ENCODE results near the gene SUN2. TPM values are rescaled to one million over a fixed set of nuclear protein-coding genes. Genes with fewer than 3 reads are reported as not detected.

Gene SUN2
- total RNA-seq, 1 donor from 2014 or later: 16.2 TPM

DNA sequence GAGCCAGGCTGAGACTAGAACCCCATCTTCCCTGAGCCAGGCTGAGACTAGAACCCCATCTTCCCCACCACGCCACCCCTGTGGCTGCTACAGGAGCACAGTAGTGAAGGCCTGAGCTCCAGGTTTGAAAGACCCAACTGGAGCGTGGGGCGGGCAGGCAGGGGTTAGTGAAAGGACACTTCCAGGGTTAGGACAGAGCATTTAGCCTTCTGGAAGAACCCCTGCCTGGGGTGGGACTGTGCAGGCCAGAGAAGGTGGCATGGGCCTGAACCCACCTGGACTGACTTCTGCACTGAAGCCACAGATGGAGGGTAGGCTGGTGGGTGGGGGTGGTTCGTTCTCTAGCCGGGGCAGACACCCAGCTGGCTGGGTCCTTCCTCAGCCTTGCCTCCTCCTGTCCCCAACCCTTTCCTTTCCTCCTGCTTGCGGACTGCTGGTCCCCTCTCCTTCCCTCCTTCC, 24.1 kb downstream of the SUN2 start:
- Histone ChIP-seq H3K4me2 (no peak overlapping the region), H3F3A (ENCODE audit: low read depth) (peaks cover 3% of the 10 kb centered on the region), H3K9ac (no peak overlapping the region), H3K79me2 (ENCODE audit: low read depth) (no peaks in the 10 kb centered on the region), H4K20me1 (ENCODE audit: low read depth) (peaks cover 10% of the 10 kb centered on the region), H3K4me3 (no peak overlapping the region), H2AFZ (replicated peaks) (no peak overlapping the region), H3K27ac (no peak overlapping the region), H3K36me3 (no peaks in the 10 kb centered on the region), H3K27me3 (no peaks in the 10 kb centered on the region), H3K9me3 (ENCODE audit: low read depth) (no peaks in the 10 kb centered on the region), H3K4me1 (no peaks in the 10 kb centered on the region)
- no peak for TF ChIP-seq EZH2phosphoT487 (IDR thresholded peaks at IDR 0.05)
- TF ChIP-seq CTCF (IDR thresholded peaks at IDR 0.05): no peak
- no peak for TF ChIP-seq EZH2 (IDR thresholded peaks at IDR 0.05)
- H3K27me3 Mint-ChIP-seq (ENCODE audit: insufficient read depth, low read depth): peaks cover 4% of the 10 kb centered on the region
- H3K27ac Mint-ChIP-seq: no peak overlapping the region
- H3K4me1 Mint-ChIP-seq: no peaks in the 10 kb centered on the region
- H3K36me3 Mint-ChIP-seq: peaks cover 9% of the 10 kb centered on the region
- no peak overlapping the region for H3K4me3 Mint-ChIP-seq
- DNase-seq (ENCODE audit: low spot score): no peak
- H3K9me3 Mint-ChIP-seq: no peaks in the 10 kb centered on the region

- Mint-ChIP-seq H3K27ac (no peak overlapping the region), H3K4me1 (no peaks in the 10 kb centered on the region), H3K27me3 (ENCODE audit: insufficient read depth, low read depth) (peaks cover 4% of the 10 kb centered on the region), H3K9me3 (no peaks in the 10 kb centered on the region), H3K4me3 (no peak overlapping the region), H3K36me3 (peaks cover 10% of the 10 kb centered on the region)
- Histone ChIP-seq H3K27ac (no peak overlapping the region), H4K20me1 (ENCODE audit: low read depth) (peaks cover 11% of the 10 kb centered on the region), H2AFZ (replicated peaks) (no peak overlapping the region), H3K27me3 (no peaks in the 10 kb centered on the region), H3K9ac (no peak overlapping the region), H3K4me2 (no peak overlapping the region), H3K4me3 (no peak overlapping the region), H3K9me3 (ENCODE audit: low read depth) (no peaks in the 10 kb centered on the region), H3K36me3 (no peaks in the 10 kb centered on the region), H3F3A (ENCODE audit: low read depth) (peaks cover 3% of the 10 kb centered on the region), H3K79me2 (ENCODE audit: low read depth) (no peaks in the 10 kb centered on the region), H3K4me1 (no peaks in the 10 kb centered on the region)
- no peak for DNase-seq (ENCODE audit: low spot score)
- no peak for TF ChIP-seq EZH2 (IDR thresholded peaks at IDR 0.05)
- TF ChIP-seq EZH2phosphoT487 (IDR thresholded peaks at IDR 0.05): no peak
These were observed 25.4 kb downstream of the SUN2 start for GRCh38 chr22:38730411-38730871.

- Histone ChIP-seq H3K79me2 (ENCODE audit: low read depth) (no peaks in the 10 kb centered on the region), H3K27me3 (no peaks in the 10 kb centered on the region), H3K4me2 (no peak overlapping the region), H3K4me3 (no peak overlapping the region), H3K9ac (no peak overlapping the region), H2AFZ (replicated peaks) (no peak overlapping the region), H3K4me1 (no peaks in the 10 kb centered on the region), H3F3A (ENCODE audit: low read depth) (peaks cover 3% of the 10 kb centered on the region), H3K27ac (no peak overlapping the region), H4K20me1 (ENCODE audit: low read depth) (peaks cover 16% of the 10 kb centered on the region), H3K36me3 (no peaks in the 10 kb centered on the region), H3K9me3 (ENCODE audit: low read depth) (no peaks in the 10 kb centered on the region)
- H3K36me3 Mint-ChIP-seq: peaks cover 13% of the 10 kb centered on the region
- TF ChIP-seq CTCF (IDR thresholded peaks at IDR 0.05): no peak
- no peak for TF ChIP-seq EZH2 (IDR thresholded peaks at IDR 0.05)
- no peak for TF ChIP-seq EZH2phosphoT487 (IDR thresholded peaks at IDR 0.05)
- H3K9me3 Mint-ChIP-seq: no peaks in the 10 kb centered on the region
- H3K4me3 Mint-ChIP-seq: no peak overlapping the region
- H3K27ac Mint-ChIP-seq: no peak overlapping the region
- H3K27me3 Mint-ChIP-seq (ENCODE audit: insufficient read depth, low read depth): peaks cover 2% of the 10 kb centered on the region
- H3K4me1 Mint-ChIP-seq: no peaks in the 10 kb centered on the region
- DNase-seq (ENCODE audit: low spot score): no peak
These were observed 25.9 kb downstream of the SUN2 start for GRCh38 chr22:38729946-38730345.

DNA sequence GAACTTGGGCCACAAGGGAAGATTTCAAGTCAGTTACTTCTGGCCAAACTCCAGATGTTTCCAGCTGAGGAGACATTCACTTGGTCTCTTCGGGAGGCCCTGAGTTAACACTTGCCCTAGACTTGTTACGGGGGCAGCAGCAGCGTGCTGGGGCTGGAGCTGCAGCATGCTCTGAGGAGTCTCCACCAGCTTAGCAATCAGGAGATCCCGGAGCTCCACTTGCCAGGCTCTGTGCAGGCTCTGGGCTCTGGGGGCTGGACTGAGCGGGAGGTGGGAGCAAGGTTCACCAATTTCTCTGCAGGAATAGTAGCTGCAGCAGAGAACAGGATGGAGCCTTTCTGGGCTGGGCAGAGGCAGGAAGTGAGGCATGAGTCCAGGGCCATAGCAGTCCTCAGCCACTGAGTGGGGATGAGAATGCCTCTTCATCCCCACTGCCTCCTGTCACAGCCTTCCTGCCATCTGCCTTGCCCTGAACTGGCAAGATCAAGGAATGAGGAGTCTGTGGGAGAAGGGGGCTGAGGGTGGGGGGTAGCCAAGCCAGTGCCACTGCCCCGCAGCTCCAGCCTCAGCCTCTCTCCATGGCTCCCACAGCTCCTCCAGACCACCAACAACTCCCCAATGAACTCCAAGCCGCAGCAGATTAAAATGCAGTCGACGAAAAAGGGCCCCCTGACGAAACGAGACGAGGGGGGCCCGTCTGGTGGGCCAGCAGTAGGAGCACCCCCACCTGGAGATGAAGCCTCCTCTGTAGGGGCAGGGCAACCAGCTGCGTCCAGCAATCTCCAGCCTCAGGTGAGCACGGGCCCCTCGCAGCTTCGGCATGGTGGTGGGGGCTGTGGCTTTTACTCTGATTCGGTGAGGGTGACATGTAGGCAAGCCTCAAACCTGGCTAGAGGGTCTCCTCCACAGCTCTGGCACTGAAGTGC, 26.7 kb downstream of the SUN2 start:
- peaks cover 20% of the 10 kb centered on the region for H4K20me1 ChIP-seq (ENCODE audit: low read depth)
- no peaks in the 10 kb centered on the region for H3K4me1 Mint-ChIP-seq
- peaks cover 20% of the 10 kb centered on the region for H3K36me3 Mint-ChIP-seq
- H3K4me3 Mint-ChIP-seq: no peak overlapping the region
- no peak overlapping the region for H3K27ac Mint-ChIP-seq
- H3K27me3 Mint-ChIP-seq (ENCODE audit: insufficient read depth, low read depth): peaks cover 2% of the 10 kb centered on the region
- H3K79me2 ChIP-seq (ENCODE audit: low read depth): no peaks in the 10 kb centered on the region
- no peaks in the 10 kb centered on the region for H3K9me3 Mint-ChIP-seq
- TF ChIP-seq CTCF (IDR thresholded peaks at IDR 0.05): no peak
- no peak for TF ChIP-seq EZH2phosphoT487 (IDR thresholded peaks at IDR 0.05)
- TF ChIP-seq EZH2 (IDR thresholded peaks at IDR 0.05): no peak
- H3K9me3 ChIP-seq (ENCODE audit: low read depth): no peaks in the 10 kb centered on the region
- DNase-seq (ENCODE audit: low spot score): no peak
- no peak overlapping the region for H3K27ac ChIP-seq
- H3K36me3 ChIP-seq: no peaks in the 10 kb centered on the region
- peaks cover 3% of the 10 kb centered on the region for H3F3A ChIP-seq (ENCODE audit: low read depth)
- H3K9ac ChIP-seq: no peak overlapping the region
- no peak overlapping the region for H2AFZ ChIP-seq (replicated peaks)
- no peaks in the 10 kb centered on the region for H3K27me3 ChIP-seq
- H3K4me2 ChIP-seq: no peak overlapping the region
- H3K4me1 ChIP-seq: no peaks in the 10 kb centered on the region
- H3K4me3 ChIP-seq: no peak overlapping the region
